ENCODE results near the gene RSBN1L.
A peak's percentile ranks its signal among the peaks of the same experiment; 100 is the strongest.

Gene RSBN1L

GRCh38 chr7:77811516-77812289 is 115.4 kb downstream of the RSBN1L start:
- DNase-seq, result no peak

DNA sequence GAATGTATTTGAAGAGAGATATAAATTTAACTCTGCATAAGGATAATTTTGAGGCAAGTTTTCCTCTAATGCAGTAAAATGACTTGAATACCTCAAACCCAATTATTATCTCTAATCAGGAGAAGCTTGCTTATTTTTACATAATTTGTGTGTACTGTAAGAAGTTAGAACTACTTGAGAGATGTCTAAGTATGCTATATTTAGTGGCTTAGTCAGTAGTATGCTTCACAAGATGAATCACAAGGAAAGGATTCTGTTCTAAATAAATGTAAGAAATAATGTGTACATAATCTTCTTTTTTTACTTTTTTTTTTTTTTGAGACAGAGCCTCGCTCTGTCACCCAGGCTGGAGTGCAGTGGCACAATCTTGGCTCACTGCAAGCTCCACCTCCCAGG is 116.0 kb downstream of the RSBN1L start:
- DNase-seq, result no peak

GRCh38 chr7:77813180-77813579 is 116.9 kb downstream of the RSBN1L start:
- DNase-seq, result no peak

DNA sequence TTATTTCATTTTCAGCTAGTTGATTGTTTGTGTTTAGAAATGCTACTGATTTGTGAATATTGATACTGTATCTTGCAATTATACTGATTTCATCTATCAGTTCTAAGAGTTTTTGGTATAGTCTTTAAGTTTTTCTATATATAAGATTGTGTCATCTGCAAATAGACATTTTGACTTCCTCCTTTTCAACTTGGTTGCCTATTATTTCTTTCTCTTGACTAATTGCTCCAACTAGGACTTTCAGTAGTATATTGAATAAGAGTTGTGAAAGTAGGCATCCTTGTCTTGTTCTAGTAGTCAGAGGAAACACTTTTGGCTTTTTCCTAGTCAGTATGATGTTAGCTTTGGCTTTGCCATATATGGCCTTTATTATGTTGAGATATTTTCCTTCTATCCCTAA is 122.8 kb downstream of the RSBN1L start:
- no peak for DNase-seq

DNA sequence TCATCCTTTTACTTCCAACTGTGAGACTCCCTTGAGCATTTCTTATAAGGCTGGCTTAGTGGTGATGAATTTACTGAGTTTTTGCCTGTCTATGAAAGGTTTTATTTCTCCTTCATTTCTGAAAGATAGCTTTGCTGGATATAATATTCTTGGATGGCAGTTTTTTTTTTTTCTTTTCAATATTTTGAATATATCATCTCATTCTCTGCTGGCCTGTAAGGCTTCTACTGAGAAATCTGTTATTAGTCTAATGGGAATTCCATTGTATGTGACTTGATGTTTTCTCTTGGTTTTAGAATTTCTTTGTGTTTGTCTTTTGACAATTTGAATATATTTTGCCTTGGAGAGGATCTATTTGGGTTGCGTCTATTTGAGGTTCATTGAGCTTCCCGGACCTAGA is 124.7 kb downstream of the RSBN1L start:
- no peak for DNase-seq

DNA sequence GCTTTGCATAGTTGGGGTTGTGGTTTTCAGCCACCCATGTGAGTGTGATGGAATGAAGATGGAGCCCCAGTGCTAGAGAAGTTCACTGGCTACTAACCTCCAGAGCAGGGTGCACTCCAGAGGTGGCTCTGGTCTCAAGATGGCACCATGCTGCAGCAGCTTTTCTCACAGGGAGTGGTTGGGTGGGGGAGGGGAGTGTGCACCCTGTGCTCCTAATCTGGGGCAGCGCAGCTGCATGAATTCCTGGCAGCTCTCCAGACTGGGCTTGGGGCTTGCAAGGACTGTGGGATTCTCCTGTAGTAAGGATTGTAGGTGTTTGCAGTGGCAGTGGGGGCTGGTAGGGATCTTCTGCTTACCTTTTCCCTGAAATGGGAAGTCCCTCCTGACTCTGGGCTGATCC is 126.0 kb downstream of the RSBN1L start:
- no peak for DNase-seq

DNA sequence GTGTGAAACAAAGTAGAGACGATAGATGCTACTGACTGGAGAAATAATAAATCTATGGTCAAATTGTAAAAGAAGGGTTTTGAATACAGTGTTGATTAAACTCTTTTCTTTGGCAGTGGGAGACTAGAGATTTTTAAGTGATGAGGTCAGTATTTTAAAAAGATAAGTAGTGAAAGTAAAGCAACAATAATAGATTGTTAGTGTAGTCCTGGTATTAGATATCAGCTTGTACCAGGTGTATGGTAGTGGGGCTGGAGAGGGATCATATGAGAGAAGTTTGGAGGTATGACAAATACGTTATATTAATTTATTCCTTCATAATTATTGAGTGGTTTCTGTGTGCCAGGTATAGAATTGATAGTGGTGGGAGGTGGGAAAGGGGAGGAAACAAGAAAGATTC is 127.5 kb downstream of the RSBN1L start:
- DNase-seq, result no peak

DNA sequence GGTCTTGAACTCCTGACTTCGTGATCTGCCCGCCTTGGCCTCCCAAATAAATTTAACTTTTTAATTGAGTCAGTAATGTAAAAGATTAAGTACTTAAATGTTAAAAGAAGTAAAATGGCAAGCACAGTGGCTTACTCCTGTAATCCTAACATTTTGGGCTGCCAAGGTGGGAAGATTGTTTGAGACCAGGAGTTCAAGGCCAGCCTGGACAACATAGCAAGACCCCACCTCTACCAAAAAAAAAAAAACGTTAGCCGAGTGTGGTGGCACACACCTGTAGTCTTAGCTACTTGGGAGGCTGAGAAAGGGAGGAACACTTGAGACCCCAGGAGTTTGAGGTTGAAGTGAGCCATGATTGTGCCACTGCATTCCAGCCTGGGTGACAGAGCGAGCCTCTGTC is 128.4 kb downstream of the RSBN1L start:
- no peak for DNase-seq

DNA sequence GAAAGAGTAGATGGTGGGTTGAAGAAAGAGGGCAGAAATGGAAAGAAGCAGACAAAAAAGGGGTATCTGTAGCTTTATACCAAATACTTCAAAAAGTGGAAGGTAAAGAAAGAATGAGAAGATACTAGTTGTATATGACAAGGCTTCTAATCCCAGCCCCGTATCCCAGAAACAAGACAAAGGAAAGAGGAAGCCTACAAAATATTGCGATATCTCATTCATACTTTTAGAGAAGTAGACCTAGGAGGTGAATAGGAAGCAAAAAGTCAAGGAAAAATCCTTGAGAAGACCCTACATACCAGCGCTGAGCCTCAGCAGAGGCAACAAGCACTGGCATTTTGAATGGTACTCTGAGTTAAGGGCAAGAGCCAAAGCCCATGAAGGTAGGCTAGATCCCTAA is 128.9 kb downstream of the RSBN1L start:
- no peak for DNase-seq

GRCh38 chr7:77826300-77826699 is 130.0 kb downstream of the RSBN1L start:
- DNase-seq, result no peak

GRCh38 chr7:77827999-77828398 is 131.7 kb downstream of the RSBN1L start:
- peak; percentile 34 for DNase-seq

DNA sequence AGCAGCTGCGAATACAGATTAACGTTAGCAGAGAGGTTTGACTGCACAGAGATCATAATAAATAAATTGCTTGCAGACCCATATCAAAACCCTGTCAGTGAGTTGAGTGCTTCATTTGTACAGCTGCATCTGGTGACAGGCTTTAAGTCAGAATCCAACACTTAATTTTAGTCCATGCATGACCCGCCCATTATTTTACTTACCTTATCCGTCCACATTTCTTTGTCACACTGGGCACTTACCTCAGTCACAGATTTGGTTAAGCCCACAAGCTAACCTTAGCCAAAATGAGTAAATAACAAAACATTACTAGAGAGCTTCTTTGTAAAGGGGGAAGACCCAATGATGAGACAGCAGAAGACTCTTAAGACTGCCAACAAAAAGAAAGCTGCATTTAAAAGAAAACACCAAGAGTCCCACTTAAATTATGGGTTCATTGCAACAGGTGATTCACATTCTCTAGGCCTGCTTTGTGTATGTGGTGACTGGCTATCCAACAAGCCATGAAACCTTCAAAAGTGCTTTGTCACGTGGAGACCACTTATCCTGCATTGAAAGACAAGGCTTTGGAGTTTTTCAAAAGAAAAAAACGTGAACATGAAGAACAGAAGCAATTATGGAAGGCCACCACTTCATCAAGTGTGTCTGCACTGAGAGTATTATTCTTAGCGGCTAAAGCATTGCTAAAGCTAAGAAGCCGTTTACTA is 134.5 kb downstream of the RSBN1L start:
- peak; percentile 44 for DNase-seq

- DNase-seq, result peak; percentile 32
Measured at GRCh38 chr7:77831481-77831880, 135.2 kb downstream of the RSBN1L start.

GRCh38 chr7:77831953-77832352 is 135.7 kb downstream of the RSBN1L start:
- DNase-seq, result no peak

All from DMS53 (cell line).